Limb (tissue), 2 donors: Measurements from ENCODE around the gene RABEP1.
"Not testable (repeated sequence)": the region's sequence is repeated elsewhere in the genome, so short reads cannot be mapped to it uniquely, and the experiment has no call there.

ENCODE experiments used
- DNase-seq, 2 donors: peaks; one replicate each; pipeline ENCODE4 v3.0.0-alpha.2; 2016; ENCODE audit errors: extremely low spot score in 2 of 2

The RABEP1 gene

DNA sequence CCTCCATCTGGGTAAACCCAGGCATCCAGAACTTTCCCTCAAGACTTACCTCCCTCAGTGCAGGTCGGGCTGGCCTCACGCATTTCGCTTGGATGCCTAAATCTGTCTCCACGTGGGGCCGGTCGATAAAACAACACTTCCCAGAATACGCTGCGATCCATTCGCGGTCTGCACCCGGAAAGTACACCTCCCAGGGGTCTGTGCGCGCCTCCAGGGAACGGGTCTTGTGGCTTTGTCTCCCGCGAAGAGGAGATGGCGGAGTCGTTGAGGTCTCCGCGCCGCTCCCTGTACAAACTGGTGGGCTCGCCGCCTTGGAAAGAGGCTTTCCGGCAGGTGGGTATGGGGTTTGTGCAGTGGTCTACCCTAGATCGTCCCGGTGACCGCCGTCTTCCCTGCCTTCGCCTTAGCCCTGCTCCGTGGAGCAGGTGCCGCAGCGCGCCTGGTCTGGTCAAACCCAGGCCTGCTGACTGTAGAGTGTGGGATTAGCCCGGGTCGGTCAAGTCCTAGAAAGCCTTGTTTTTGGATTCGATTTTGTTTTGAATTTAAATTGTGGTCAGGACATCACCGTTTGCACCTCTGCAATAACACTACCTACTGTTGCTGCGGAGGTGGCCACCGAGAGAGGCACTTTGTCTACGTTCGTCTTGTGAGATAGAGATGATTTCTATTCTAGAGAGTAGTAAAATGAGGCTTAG lies 138.0 kb downstream of the RABEP1 start, which contains the start of gene RPAIN:
Gene RPAIN (plus strand): TSS at position 224 of the 695 bp plus-strand sequence. CDS start 29 bp downstream, at position 253.
- peak in 1 of 2 donors; percentile 92 for DNase-seq

DNA sequence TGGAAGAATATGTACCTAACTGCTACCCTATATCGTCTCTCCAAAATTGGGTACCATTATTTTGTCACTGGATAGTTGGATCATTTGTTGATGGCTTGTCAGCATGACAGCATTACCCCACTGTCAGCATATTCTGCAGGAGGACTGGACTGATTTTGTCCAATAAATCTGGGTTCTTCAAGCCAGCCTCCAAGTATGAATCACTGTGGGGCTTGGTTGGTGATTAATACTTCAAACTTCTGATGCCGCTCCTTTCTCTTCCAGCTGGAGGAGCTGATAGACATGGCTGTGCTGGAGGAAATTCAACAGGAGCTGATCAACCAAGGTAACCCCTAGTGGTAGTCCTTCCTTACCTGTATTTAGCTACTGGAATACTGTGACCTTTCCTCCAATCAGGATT lies 140.4 kb downstream of the RABEP1 start:
- DNase-seq = no peak

DNA sequence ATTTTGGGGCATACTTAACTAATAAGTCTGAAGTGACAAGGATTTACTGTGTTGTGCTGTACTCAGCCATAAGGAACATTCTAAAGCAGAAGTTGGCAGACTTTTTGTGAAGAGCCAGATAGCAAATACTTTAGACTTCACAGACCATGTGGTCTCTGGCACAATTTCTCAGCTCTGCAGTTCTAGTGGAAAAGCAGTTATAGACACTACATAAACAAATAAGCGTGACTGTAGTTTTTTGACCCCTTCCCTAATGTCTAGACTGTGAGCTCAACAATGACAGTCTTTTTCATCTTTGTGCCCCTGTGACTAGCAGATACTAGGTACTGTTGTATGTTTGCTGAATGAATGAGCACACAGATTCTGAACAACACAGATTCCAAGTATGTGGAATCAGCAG lies 142.8 kb downstream of the RABEP1 start:
- DNase-seq = no peak

DNA sequence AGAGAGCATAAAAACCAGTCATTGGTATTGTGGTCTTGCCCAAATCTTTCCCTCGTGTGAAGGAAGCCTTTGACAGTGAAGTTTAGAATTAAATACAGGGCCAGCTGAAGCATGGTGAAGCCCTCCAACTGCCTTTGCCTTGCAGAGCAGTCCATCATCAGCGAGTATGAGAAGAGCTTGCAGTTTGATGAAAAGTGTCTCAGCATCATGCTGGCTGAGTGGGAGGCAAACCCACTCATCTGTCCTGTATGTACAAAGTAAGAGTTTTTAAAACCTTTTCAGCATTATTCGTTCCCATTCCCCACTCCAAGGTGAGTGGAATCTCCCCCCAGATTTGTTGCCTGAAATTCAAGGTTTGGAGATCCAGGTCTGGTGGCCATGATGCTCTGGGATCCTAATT lies 143.7 kb downstream of the RABEP1 start:
- DNase-seq = no peak

DNA sequence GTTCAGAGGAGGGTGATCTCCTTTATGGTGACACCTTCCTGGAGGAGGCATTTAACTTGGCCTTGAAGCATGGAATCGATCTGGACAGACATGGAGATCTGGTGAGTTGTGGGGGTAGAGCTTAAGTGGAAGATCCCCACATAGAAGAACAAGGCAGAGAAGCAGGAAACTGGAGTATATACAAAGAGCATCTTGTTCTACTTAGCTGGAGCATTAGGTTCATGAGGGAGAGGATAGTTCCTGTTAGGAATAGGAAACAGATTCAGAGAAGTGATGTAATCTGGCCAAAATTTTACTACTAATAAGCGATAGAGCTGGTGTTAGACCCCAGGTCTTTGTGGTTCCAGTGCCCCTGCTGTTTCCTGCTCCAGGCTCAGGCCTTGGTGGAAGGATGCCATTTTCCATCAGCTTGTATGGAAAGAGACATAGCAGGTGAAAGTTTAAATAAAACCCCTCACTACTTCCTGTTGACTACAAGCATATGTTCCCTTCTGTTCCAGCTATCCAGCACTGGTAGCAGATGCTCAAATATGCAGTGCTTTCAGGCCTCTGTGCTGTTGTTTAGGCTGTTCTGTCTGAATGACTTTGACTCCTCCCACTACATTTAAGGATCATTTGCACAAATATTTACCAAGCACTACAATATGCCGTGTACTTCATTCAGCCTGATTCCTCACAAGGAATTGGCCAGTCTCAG lies 147.3 kb downstream of the RABEP1 start:
- DNase-seq = no peak

DNA sequence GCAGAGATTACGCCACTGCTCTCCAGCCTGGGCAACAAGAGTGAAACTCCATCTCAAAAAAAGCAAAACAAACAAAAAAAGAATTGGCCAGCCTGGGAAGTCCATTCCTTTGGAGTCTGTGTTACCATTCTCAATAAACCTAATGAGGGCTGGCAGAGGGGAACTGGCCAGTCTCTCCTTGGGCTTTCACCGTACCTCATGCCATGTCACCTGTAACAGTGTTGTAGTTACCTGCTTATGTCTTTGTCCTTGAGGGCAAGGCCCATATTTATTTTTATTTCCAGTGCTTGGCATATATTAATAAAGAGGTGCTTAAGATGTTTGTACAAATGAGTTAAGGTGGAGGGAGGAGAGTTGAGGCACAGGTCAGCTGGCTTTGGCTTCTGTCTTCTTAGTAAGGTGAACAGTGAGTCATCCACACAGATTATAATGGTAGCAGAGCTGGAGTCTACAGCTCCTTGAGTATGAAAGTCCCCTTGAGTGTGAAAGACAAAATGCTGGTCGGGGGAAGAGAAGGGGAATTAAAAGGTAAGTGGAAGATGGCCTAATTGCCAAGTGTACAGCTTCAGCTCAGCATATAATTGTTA lies 148.4 kb downstream of the RABEP1 start:
- no peak for DNase-seq

DNA sequence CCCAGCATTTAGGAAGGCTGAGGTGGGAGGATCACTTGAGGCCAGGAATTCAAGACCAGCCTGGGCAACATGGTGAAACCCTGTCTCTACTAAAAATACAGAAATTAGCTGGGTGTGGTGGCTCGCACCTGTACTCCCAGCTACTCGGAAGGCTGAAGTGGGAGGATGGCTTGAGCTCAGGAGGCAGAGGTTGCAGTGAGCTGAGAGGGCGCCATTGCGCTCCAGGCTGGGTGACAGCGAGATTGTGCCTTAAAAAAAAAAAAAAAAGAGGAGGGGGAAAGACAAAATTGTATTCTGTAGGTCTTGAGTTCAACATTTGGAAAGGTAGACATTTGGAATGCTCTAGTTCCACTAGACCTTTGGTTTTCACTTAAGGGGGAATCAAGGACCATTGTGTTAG lies 149.2 kb downstream of the RABEP1 start:
- not testable (repeated sequence) for DNase-seq

DNA sequence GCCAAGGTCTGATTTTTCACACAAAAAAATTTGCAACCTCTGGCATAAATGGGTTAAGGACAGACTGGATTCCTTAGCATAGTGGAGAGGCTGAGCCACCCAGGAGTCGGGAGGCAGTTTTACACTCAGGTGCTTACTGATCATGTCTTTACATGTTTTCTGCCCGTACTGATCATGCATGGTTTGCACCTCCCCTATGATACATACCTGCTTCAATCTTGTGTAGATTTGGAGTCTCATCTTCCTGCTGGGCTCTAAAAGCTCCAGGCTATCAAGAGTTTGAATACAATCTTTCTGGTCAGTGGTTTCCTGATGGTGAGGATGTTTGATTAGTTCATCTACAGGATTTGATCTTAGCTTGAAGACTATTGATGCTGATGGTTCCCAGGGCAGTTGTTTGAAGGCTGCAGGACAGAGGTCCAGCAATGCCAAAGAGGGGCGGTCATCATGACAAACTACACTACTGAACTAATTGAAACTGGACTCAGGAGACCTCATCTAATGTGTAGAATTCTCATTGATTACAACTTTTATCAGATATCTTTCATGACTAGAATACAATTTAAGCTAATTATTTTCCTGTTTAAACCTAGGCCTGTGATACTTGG lies 150.0 kb downstream of the RABEP1 start:
- DNase-seq = no peak

DNA sequence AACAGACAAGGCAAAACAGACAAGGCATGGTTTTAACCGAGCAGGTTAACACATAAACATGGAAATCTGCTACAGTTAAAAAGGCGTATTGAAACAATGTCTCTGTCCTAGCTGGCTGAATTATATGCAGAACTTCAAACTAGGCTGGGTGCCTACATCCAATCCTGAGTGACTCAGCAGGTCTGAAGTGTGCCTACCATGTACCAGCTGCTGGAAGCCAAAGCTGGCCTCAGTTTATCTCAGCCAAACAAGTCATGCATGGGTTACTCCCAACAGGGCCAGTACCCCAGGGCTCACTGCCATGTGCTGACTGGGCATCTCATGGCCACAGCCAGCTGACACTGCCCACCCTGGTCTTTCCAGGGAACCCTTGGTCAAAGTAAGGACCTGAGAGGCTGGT lies 152.9 kb downstream of the RABEP1 start:
- DNase-seq = no peak
